Tibial nerve (tissue), 4 donors: ENCODE data around the gene YEATS4. TPM values are rescaled to one million over a fixed set of nuclear protein-coding genes. Genes with fewer than 3 reads are reported as not detected.
A peak's percentile ranks its signal among the peaks of the same experiment; 100 is the strongest.

Experiments used
- DNase-seq, 2 donors: peaks; one replicate each; pipeline ENCODE4 v3.0.0-alpha.2; 2019; ENCODE audit warnings: low spot score in 2 of 2
- H3K27ac ChIP-seq, 4 donors: fragments of 200-600 bp; sonication (generic) in 3 of 4; one replicate each; pipeline ENCODE4 v1.5.1; 2017 to 2019; ENCODE audit warnings: mild to moderate bottlenecking in 1 of 4
- H3K27me3 ChIP-seq, 2 donors: fragments of 200-600 bp; sonication (generic) in 1 of 2; one replicate each; pipeline versions ENCODE4 v1.5.1 to v1.6.0; 2017 to 2019
- H3K36me3 ChIP-seq, 3 donors: fragments of 200-600 bp; sonication (generic); one replicate each; pipeline ENCODE4 v1.5.1; 2018 to 2019
- H3K4me1 ChIP-seq, 4 donors: fragments of 200-600 bp; sonication (generic) in 3 of 4; one replicate each; pipeline ENCODE4 v1.5.1; 2017 to 2019
- H3K4me3 ChIP-seq, 4 donors: fragments of 200-600 bp; sonication (generic) in 3 of 4; one replicate each; pipeline ENCODE4 v1.5.1; 2017 to 2019; ENCODE audit warnings: mild to moderate bottlenecking in 1 of 4, moderate library complexity in 1 of 4
- H3K9me3 ChIP-seq, 4 donors: fragments of 200-600 bp; sonication (generic) in 3 of 4; one replicate each; pipeline ENCODE4 v1.5.1; 2017 to 2019
- EP300 ChIP-seq, 2 donors: sonication (generic); formaldehyde crosslinking; IDR thresholded peaks; one replicate each; pipeline ENCODE4 v1.6.1; 2017; ENCODE audit warnings: antibody characterized with exemption in 2 of 2, mild to moderate bottlenecking in 1 of 2
- POLR2A ChIP-seq, 2 donors: fragments of 450-650 bp; IDR thresholded peaks; one replicate each; pipeline ENCODE4 v1.6.1; 2017; ENCODE audit warnings: antibody characterized with exemption in 2 of 2, mild to moderate bottlenecking in 2 of 2, moderate library complexity in 2 of 2
- WGBS, 2 donors: methylation state at CpG; one replicate each; pipeline ENCODE4 v1.1.5; 2018; 5-methylcytosine and 5-hydroxymethylcytosine counted together
- total RNA-seq, 4 donors: library from RNA; depleted of rRNA; stranded (reverse); fragments of >200 nt; gene quantifications; one replicate each; pipeline ENCODE4 v1.1.0, GENCODE V29; 2016
- TF ChIP-seq, protein P1 (sequence below), 5 experiments: fragments of 200-600 bp in 3 of 5; fragments of 450-650 bp in 2 of 5; sonication (generic) in 3 of 5; IDR thresholded peaks; one replicate each; pipeline ENCODE4 v1.5.1; 2016 to 2019; ENCODE audit warnings: antibody characterized with exemption in 5 of 5, mild to moderate bottlenecking in 3 of 5, moderate library complexity in 2 of 5

Gene YEATS4
- total RNA-seq, 4 donors from 2014 or later, result 18.6 to 66.1 (median 55.0) TPM

- H3K27me3 ChIP-seq, result no peaks in the 10 kb centered on the region
- H3K4me3 ChIP-seq, result no peak overlapping the region
- peaks cover 0 to 14% (median 7%) of the 10 kb centered on the region in 4 donors for H3K4me1 ChIP-seq
- H3K36me3 ChIP-seq, result peaks cover 0 to 3% (median 0%) of the 10 kb centered on the region in 3 donors
- TF ChIP-seq EP300 (IDR thresholded peaks at IDR 0.05), result no peak
- no peak for TF ChIP-seq POLR2A (IDR thresholded peaks at IDR 0.05)
- TF ChIP-seq, protein P1, sequence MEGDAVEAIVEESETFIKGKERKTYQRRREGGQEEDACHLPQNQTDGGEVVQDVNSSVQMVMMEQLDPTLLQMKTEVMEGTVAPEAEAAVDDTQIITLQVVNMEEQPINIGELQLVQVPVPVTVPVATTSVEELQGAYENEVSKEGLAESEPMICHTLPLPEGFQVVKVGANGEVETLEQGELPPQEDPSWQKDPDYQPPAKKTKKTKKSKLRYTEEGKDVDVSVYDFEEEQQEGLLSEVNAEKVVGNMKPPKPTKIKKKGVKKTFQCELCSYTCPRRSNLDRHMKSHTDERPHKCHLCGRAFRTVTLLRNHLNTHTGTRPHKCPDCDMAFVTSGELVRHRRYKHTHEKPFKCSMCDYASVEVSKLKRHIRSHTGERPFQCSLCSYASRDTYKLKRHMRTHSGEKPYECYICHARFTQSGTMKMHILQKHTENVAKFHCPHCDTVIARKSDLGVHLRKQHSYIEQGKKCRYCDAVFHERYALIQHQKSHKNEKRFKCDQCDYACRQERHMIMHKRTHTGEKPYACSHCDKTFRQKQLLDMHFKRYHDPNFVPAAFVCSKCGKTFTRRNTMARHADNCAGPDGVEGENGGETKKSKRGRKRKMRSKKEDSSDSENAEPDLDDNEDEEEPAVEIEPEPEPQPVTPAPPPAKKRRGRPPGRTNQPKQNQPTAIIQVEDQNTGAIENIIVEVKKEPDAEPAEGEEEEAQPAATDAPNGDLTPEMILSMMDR (IDR thresholded peaks at IDR 0.05), result no peak
- H3K9me3 ChIP-seq, result no peaks in the 10 kb centered on the region
- WGBS, 2 donors, result 93% methylated on average over 1 of the region's 1 CpG
- DNase-seq, result no peak
- no peak overlapping the region for H3K27ac ChIP-seq
Measured at GRCh38 chr12:69383074-69383473, 23.5 kb downstream of the YEATS4 start.

- H3K36me3 ChIP-seq, result peaks cover 0 to 3% (median 0%) of the 10 kb centered on the region in 3 donors
- WGBS, 2 donors, result 81 to 84% methylated on average over 3 of the region's 3 CpGs
- TF ChIP-seq EP300 (IDR thresholded peaks at IDR 0.05) (no peak), POLR2A (IDR thresholded peaks at IDR 0.05) (no peak)
- TF ChIP-seq, protein P1 (IDR thresholded peaks at IDR 0.05), result no peak
Measured at GRCh38 chr12:69385038-69385437, 25.5 kb downstream of the YEATS4 start.

DNA sequence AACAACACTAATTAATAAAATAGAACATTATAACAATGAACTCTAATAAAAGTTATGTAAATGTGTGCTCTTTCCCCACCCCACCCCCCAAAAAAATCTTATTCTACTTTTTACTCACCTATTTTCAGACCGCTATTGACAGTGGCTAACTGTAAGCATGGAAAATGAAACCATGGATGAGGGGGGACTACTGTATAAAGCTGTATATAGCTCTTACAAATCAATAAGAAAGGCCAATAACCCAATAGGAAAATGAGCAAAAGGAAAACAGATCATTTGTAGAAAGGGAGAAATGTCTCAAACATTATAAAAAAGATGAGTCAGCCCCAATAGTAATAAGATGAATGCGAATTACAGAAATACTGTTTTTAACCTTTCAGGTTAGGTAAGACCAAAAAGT is 27.4 kb downstream of the YEATS4 start:
- H3K4me3 ChIP-seq, result no peak overlapping the region
- H3K9me3 ChIP-seq, result no peaks in the 10 kb centered on the region
- no peaks in the 10 kb centered on the region for H3K27me3 ChIP-seq
- no peak for DNase-seq
- peak overlapping the region in 1 of 4 donors; percentile 30 for H3K27ac ChIP-seq
- H3K4me1 ChIP-seq, result peaks cover 0 to 8% (median 2%) of the 10 kb centered on the region in 4 donors
- no peak for TF ChIP-seq EP300 (IDR thresholded peaks at IDR 0.05)
- 90 to 93% methylated on average over 2 of the region's 2 CpGs for WGBS, 2 donors
- H3K36me3 ChIP-seq, result peaks cover 0 to 17% (median 0%) of the 10 kb centered on the region in 3 donors

More at GRCh38 chr12:69385038-69385437, 25.5 kb downstream of the YEATS4 start:
- no peak for DNase-seq
- no peak overlapping the region for H3K27ac ChIP-seq
- H3K9me3 ChIP-seq, result no peaks in the 10 kb centered on the region
- H3K27me3 ChIP-seq, result no peaks in the 10 kb centered on the region
- peaks cover 0 to 12% (median 3%) of the 10 kb centered on the region in 4 donors for H3K4me1 ChIP-seq
- H3K4me3 ChIP-seq, result no peak overlapping the region

- no peak for DNase-seq
- Histone ChIP-seq H3K36me3 (peaks cover 0 to 17% (median 0%) of the 10 kb centered on the region in 3 donors), H3K27me3 (no peaks in the 10 kb centered on the region), H3K4me1 (peaks cover 0 to 8% (median 2%) of the 10 kb centered on the region in 4 donors), H3K9me3 (no peaks in the 10 kb centered on the region), H3K4me3 (no peak overlapping the region), H3K27ac (no peak overlapping the region)
- TF ChIP-seq, protein P1 (IDR thresholded peaks at IDR 0.05), result peak; percentile 43 to 68 (median 59)
- no peak for TF ChIP-seq POLR2A (IDR thresholded peaks at IDR 0.05)
- 84 to 90% methylated on average over 1 of the region's 1 CpG for WGBS, 2 donors
Measured at GRCh38 chr12:69388371-69388770, 28.8 kb downstream of the YEATS4 start.

DNA sequence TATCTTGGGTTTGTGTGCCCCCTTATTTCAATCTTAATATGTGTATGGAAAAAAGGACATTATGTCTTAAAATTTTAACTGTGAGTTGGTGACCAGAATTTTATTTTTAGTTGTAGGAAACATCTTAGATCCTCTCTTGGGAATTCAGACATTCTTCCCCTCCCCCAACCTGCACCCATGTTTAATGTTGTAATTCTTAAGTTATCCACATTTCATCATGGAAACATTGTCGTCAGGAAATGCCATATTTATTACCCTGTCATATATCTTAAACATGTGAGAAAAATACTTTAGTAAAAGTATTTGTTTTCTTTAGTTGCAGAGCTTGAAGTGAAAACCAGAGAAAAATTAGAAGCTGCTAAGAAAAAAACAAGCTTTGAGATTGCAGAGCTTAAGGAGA is 30.3 kb downstream of the YEATS4 start:
- Histone ChIP-seq H3K27me3 (no peaks in the 10 kb centered on the region), H3K27ac (no peak overlapping the region), H3K4me1 (peaks cover 0 to 8% (median 2%) of the 10 kb centered on the region in 4 donors), H3K9me3 (no peaks in the 10 kb centered on the region), H3K4me3 (no peak overlapping the region), H3K36me3 (peaks cover 0 to 17% (median 0%) of the 10 kb centered on the region in 3 donors)
- DNase-seq, result no peak
- TF ChIP-seq, protein P1 (IDR thresholded peaks at IDR 0.05), result no peak
- TF ChIP-seq EP300 (IDR thresholded peaks at IDR 0.05) (no peak), POLR2A (IDR thresholded peaks at IDR 0.05) (no peak)
- 29 to 35% methylated on average over 1 of the region's 1 CpG for whole genome bisulfite sequencing, 2 donors
